Hypothalamus (tissue), 51 donors: ENCODE data around the gene VAMP5.
"Not testable (repeated sequence)": the region's sequence is repeated elsewhere in the genome, so short reads cannot be mapped to it uniquely, and the experiment has no call there.

ENCODE experiments used
- DNase-seq, 51 donors: peaks; one replicate each; lab custom pipeline; 2025; lab: John Stamatoyannopoulos, UW

VAMP5 gene

DNA sequence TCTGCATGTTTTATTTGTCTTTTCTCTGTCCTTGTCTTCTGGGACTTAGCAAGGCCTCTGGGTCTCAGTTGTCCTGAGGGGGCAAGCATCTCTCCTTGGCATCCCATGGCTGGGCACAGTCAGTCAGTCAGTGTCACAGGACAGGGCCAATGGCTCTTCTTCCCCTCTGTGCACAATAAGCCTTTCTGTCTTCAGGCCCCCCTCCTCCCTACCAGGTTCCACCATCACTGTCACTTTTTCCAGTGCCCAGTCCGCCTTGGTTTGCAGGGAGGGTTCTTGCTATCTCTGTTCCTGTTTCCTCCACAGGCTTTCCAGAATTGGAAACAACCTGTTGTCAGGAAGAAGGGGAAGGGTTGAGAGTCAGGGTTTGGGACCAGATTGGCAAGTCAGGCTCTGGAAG is 1.7 kb upstream of the VAMP5 start:
- peak in 7 of 51 donors; percentile 13 to 42 (median 27) for DNase-seq

DNA sequence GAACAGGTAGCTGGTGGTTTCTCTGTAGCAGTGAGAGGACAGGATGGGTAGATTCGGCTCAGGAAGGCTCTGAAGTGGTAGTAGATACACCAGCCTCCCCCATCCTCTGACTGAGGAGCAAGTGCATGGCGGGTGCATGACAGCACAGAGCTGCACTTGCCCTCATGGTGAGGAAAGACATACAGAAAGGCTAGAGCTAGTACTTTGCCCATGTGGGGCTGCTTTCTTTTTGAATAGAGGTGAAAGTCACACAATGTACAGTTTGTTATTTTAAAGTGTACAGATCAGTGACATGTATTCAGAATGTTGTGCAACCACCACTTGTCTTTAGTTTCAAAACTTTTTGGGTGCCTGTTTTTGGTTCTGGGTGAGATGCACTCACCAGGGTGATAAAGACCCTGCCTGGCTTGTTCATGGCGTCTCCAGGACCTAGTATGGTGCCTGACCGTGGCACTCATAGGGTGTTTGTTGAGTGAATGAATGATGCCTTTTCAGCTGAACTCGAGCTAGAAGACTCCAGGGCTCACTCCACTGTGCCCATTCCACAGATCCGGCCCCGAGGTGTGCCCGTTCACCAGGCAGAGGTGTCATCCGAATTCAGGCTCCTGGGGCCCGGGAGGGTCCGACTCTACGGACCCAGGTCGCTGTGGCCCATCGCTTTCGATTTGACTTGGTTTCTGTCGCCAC is 421 bp upstream of the VAMP5 start:
- no peak for DNase-seq

DNA sequence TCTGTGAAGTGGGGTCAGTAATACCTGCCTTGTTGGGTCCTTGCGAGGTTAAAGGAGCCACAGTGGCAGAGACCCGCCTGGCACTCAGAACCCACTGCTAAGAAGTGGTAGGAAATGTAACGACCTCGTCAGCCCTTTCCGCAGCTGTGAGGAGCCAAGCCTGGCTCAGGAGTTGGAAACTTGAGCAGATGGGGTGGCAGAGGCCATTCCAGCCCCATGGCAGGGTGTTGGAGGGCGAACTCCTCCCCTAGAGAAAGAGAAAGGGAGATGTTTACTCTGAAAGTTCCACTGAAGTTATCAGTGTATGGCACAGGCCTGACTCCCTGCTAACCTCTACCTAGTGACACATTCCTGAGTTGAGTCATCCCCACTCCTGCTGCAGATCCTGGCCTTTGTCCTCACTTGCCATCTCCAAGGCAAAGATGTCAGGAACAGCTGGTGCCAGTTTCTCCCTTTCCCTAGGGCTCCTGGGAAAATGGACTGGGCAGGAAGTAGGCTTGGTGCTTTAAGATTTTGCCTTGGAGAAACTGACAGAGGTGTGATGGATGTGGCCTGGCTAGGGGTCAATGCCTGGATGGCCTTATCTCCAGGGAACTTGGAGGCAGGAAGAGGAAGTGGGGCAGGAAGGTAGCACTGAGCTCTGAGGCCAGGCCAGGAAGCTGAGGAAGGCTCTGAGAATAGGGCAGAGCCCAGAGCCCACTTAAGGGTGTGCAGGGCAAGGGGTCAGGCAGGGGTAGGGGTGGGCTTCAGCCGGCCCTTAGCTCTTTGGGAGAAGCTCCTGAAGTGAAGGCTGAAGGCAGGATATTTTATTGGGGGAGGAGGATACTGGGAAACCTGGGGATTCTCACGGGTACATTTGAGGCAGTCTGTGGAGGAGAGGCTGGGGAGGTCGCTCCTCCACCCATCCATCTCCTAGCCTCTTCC is 888 bp downstream of the VAMP5 start:
- DNase-seq: no peak

DNA sequence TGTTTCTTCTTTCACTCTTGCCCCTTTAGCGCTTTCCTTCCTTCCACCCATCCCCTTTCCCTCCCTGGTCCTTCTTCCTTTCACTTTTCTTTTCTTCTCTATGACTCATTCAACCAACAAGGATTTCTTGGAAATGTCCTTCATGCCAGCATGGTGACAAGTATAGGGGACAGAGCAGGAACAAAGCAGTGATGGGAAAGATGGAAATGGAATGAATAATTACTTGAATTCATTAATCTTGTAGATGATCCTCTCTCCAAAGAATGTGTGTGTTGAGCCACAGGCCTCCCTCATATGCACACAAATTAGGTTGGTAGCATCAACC is 1.5 kb downstream of the VAMP5 start:
- no peak for DNase-seq

DNA sequence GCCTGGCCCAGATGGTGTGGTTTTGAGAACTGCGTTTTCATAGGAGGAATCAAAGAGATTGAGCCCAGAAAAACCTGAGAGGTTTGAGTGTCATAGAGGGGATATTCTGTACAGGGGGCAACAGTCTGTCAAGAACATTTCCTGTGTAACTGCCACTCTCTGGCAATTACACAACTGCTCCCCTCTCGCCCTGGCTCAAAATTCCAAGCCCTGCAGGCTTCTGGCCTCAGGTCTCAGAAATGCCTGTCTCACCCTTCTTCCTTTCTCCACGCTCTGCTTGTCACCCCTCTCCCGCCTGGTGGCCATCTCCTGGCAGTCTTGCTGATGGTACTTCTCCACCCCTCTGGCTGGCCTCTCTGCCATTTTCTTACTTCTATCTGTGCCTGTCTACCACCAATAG is 4.0 kb downstream of the VAMP5 start:
- DNase-seq: no peak

DNA sequence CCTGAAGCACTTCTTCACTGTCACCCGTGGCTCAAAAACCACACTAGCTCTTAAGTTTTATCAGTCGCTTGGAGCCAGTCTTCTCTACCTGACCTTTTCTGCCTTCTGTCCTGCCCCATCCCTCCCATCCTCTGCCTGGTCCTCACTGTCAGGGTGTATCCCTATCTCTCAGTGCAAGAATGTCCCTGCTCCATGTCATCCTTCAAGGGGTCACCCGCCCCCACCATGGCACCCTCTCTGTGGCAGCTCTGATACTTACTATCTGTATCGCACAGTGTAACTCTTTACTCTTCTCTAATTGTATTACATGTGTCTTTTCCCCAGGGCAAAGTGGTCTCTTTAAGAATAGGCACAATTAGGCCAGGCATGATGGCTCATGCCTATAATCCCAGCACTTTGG is 4.4 kb downstream of the VAMP5 start:
- DNase-seq: no peak

DNA sequence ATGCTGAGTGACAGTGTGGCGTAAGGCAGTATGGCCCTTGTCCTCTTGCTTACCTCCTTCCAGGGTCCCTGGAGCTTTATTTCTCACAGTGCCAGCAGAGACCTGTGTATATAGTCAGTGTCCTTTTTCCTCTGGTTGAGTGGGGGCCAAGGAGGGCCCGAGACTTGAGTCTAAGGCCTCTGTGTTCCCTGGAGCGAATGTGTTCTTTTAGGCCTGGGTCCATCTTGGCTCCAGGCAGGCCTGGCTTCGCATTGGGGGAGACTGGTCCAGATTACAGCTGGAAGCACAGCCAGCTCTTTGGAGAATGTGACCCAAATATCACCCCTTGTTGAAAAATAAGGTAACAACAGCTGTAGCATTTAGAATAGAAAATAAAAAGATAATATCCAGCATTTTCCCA is 5.0 kb downstream of the VAMP5 start:
- DNase-seq: peak in 8 of 51 donors; percentile 13 to 46 (median 28)

DNA sequence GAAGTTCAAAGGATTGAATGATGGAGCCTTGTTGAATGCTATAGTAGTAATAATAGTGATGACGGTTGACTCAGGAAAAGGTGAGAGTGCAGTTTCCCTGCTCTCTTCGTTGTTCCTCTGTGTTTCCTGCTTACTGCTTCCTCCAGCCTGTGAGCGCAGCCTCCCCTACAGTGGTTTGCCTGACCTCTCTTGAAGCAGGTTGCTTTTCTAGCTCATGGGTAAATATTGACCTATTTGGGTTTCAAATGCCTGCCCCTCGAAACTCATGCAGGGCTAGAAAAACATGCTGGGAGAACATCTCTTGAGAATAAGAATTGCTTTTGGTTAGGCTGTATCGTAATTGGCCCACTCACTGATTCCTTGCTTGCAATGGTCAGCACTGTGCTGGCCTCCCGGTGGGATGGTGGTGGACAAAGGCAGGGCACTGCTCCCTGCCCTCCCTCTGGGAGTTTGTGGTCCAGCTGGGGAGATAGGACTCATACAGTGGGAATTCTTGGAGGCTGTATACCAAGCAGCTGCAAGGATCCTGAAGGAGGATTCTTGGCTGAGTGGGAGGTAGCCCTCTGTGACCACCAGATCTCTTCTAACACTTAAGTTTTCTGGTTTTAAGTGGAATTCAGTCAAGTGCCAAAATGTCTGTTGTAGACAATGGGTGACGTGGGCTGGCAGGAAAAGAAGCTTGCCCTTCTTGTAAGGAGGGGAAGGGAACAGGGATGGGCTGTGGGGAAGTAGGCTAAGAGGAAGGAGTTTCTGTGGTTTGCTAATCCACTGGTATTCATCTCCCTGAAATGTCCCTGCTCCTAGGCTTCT is 6.0 kb downstream of the VAMP5 start:
- DNase-seq: peak in 6 of 51 donors; percentile 14 to 39 (median 23)

DNA sequence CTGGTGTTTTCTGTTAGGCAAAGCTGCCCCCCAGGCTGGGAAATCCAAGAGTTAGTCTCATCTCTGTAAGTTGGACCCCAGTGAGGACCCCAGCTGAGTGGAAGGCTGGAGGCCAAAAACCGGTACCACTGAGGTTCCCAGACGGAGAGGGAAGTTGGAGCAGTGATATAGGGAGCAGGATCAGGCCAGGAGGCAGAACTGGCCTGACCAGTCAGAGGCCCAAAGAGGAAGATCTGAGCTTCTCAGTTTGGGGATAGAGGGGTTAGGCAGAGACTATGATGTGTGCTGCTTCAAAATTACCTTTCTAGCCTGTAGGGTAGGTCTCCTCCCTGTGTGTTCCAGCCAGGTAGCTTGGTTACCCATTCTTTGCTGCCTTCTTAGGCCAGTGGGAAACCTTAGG is 6.7 kb downstream of the VAMP5 start:
- DNase-seq: no peak

DNA sequence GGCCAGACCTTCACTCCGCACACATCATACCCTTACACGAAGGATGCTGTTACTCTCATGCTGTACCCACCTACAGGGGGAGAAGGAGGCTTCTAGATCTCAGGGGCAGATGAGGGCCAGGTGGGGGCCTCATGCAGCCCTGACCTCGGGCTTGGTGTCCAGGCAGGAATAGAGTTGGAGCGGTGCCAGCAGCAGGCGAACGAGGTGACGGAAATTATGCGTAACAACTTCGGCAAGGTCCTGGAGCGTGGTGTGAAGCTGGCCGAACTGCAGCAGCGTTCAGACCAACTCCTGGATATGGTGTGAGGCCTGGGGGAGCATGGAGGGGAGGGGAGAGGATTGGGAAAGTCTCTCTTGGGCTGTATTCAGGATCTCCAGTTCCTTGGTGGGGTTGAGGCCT is 7.3 kb downstream of the VAMP5 start:
- no peak for DNase-seq

DNA sequence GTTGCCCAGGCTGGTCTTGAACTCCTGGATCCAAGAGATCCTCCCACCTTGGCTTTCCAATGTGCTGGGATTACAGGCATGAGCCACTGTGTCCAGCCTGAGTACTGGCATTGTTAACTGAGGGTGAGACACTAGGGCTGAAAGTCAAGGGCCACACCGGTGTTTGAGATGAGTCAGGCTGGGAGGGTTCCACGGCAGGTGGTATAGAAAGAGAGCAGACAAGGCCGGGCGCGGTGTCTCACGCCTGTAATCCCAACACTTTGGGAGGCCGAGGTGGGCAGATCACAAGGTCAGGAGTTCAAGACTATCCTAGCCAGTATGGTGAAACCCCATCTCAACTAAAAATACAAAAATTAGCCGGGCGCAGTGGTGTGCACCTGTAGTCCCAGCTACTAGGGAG is 8.1 kb downstream of the VAMP5 start:
- not testable (repeated sequence) for DNase-seq

DNA sequence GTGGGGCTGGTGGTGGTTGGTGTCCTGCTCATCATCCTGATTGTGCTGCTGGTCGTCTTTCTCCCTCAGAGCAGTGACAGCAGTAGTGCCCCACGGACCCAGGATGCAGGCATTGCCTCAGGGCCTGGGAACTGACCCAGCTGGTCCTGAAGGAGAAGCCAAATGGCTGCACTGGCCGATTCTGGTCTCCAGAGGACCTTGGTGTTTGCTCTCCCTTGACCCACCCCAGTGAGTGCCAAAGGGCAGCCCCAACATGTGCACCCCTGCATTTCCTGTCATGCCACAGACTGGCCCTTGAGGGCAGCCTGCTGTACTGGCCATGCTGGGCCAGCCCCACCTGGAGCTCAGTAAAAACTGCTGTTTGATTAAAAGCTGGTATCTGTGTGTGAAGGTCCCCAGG is 8.8 kb downstream of the VAMP5 start:
- no peak for DNase-seq

DNA sequence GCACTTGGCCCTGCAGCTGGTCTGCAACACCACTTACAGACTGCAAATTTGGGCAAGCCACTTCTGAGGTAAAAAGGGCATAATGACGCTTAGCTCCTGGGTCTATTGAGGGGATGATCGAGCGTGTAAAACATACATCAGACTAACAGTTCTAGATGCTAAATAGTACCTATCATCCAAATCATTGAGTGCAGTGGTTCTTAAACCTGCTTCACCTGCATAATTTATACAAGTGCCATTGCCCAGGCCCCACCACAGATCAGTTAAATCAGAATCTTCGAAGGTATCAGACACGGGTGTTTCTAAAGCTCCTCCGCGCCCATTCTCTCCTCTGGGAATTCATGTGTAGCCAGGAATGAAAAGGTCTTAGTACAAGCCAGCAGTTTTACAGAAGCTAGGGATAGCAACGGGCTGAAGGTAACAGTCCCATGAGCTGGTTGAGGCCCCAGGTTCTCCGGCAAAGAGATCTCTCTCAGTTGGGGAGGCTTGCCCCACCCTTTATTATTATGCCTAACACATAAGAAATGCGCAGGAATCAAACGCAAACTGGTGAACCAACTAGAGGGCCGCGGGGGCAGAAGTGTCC is 10.6 kb downstream of the VAMP5 start:
- no peak for DNase-seq

DNA sequence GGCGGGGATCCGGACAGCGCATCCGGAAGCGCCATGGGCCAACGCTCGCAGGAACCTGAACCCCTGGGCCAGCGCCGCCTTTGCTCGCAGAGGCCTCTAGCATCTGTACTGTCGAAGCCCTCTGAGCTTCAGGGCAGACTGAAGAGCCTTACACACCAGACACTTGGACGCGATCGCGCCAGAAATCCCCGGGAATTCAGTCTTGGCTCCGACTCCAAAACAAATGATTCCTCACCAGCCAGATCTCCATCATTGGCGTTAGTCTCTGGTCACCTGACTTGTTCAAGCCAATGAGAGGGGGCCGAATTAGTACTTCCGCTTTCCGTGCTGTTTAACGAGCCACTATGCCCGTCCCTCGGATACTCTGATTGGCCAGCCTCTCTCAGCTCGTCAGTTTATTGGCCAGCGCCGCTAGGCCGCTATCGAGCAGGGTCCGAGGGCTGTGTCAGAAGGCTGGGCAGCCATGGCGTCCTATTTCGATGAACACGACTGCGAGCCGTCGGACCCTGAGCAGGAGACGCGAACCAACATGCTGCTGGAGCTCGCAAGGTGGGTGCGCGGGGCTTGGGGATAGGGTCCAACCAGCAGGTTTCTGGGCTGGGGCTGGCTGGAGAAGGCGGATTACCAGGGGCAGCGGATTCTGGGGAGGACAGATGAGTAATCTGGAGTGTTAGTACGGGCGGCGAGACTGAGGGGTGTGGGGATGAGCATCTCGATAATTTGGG is 11.2 kb downstream of the VAMP5 start, which contains the start of gene RNF181:
RNF181 (plus strand) TSS at position 445 of the 725 bp plus-strand sequence; CDS start at position 464, 19 bp downstream.
- DNase-seq: peak; percentile 69 to 100 (median 97)

DNA sequence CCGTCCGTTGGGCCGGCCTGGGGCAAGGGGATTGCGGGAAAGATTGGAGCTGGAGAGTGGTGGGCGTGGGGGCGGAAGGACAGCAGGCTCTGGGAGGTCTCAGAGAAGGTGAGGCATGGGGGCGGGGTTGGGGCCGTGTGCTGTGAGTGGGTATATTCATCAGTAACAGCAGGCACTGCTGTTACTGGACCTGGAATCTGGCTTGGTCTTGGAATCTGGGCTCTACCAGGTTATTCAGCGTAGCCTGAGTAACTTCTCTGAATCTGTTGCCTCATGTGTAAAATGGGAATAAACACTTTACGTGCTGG is 11.7 kb downstream of the VAMP5 start:
- no peak for DNase-seq

DNA sequence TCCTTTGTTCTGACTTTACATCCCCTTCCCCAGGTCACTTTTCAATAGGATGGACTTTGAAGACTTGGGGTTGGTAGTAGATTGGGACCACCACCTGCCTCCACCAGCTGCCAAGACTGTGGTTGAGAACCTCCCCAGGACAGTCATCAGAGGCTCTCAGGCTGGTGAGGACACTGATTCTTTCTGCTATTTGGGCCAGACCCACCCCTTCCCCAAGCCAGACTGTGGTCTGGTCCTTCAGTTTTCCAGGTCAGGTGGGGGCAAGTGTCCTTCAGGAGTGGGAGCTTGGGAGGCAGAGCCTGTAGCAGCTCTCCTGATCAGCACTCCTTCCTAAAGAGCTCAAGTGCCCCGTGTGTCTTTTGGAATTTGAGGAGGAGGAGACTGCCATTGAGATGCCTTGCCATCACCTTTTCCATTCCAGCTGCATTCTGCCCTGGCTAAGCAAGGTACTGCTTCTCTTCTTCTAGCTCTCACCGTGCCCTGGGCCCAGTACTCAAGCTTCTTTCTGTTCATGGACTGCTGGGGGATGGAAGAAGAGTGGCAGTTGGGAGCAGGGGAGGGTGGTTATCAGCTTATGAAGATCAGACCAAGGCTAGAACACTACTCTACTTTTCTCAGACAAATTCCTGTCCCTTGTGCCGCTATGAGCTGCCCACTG is 12.4 kb downstream of the VAMP5 start:
- DNase-seq: no peak

DNA sequence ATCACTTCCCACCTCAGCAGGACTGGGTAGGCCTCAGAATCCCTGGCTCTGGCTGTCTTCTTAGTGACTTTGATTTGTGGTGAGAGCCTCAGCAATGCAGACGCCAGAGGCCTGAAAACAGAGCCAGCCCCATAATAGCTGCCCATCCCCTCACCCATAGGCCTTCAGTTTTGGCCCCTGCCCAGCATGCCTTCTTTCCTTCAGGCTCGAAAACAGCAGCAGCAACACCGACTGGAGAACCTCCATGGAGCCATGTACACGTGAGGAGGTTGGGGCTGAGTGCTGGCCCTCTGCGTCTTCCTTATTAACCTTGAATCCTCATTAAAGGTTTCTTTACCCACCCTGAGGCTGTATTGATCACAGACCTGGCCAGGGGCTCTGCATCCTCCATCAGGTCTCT is 13.0 kb downstream of the VAMP5 start:
- no peak for DNase-seq

DNA sequence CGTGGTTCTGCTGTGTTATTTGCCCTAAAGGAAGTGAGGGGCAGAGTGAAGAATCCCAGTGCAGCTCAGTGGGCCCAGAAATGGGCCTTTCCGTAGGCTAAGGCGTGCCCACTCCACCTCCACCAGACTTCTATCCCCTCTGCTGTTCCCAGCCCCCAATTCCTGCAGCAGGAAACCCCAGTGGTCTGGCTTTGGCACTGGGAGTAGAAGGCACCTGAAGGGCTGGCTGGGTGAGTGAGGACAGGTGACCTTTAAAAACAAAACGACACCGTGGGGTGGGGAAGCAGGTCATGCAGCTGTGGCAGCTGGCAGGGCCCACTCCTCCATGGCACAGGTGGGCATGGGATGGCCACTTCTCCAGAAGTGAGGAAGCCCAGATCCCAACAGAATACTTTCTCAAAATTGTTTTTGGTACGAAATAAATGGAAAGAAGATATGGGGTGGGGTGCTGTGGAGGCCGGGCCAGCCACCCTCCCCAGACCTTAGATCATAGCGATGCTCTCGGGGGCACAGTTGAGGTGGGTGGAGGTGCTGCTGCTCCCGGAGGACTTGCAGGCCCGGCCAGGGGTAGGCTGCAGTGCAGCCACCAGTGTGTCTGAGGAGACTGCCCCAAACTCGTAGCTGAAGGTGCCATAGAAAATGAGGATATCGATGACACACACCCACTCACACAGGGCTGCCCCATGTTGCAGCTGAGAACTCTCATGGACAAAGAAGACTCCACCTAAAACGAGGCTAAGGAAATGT is 14.5 kb downstream of the VAMP5 start:
- DNase-seq: no peak
